Hematopoietic multipotent progenitor cell treated with erythropoietin and hydrocortisone succinate and interleukin-3 and kit ligand, for 4 days (in vitro differentiated cells): ENCODE measurements around the gene DDX49.

Source experiments
- DNase-seq: peaks from one replicate; pipeline ENCODE4 v3.0.0-alpha.2; 2015

The DDX49 gene, protein sequence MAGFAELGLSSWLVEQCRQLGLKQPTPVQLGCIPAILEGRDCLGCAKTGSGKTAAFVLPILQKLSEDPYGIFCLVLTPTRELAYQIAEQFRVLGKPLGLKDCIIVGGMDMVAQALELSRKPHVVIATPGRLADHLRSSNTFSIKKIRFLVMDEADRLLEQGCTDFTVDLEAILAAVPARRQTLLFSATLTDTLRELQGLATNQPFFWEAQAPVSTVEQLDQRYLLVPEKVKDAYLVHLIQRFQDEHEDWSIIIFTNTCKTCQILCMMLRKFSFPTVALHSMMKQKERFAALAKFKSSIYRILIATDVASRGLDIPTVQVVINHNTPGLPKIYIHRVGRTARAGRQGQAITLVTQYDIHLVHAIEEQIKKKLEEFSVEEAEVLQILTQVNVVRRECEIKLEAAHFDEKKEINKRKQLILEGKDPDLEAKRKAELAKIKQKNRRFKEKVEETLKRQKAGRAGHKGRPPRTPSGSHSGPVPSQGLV

DNA sequence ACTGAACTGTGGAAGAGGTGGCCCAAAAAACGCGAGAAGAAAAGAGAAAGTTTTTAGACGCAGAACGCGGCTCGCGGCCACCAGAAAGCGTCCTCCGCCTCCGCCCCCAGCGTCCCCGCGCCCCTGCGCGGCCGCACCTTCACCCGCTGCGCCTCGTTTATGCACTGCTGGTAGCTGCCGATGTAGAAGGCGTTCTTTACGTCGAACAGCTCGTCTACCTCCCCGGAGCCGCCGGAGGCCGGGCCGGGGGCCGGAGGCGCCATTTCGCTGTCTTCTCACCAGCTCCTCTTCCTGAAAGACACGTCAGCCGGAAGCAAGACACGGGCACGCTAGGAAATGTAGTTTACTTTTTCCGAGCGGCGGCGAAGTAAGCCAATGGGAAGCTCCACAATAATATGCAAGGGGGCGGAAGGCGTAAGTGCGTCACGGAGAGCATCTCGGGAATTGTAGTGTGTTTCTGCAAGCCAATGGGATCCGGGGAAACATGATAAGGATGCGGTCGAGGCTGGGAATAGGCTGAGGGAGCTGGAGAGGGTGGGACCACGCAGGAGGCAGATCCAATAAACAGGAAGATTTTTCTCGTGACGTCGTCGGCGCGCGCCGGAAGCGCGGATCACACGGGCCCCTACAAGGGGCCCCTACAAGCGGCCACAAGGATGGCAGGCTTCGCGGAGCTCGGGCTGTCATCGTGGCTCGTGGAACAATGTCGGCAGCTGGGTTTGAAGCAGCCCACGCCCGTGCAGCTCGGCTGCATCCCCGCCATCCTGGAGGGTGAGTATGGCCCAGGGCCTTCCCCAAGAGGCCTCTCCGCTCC, at the start of gene DDX49, which contains the start of gene COPE:
DDX49 (plus strand) TSS at position 630 of the 814 bp plus-strand sequence; CDS start at position 657, 27 bp downstream.
COPE (minus strand) TSS at position 302 of the 814 bp plus-strand sequence; CDS start at position 263, 39 bp downstream.
- DNase-seq = peak; percentile 100

- DNase-seq = no peak
These were observed 49.6 kb upstream of the DDX49 start for GRCh38 chr19:18869781-18870530.

DNA sequence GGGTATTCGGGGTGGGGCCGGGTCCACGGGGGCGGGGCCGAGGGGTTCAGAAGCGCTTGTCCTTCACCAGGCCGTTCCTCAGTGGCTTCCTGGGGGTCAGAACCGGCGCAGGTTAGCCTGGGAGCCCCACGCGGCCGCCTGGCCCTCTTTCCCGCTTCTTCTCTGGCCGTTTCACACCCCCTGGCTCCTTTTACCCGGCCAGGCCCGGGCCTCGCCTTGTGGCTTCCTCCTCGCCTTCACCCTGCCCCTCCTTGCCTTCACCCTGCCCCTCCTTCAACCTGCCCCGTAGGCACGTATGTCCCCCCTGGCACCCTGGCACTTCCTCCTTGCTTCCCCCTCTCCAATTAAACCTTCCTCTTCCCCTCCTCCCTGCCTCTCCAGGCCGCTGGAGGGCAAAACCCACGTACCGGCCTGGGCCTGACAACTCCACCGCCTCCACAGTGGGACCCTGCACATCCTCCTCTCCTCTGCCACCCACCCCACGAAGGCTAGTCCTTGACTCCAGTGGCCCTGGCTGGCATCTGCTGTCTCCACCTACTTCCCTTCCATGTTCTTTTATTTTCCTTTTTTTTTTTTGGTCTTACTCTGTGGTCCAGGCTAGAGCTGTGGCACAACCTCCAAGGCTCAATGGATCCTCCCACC, 48.9 kb upstream of the DDX49 start:
- DNase-seq = peak; percentile 45

- peak; percentile 40 for DNase-seq
These were observed 48.0 kb upstream of the DDX49 start for GRCh38 chr19:18871543-18871942.

DNA sequence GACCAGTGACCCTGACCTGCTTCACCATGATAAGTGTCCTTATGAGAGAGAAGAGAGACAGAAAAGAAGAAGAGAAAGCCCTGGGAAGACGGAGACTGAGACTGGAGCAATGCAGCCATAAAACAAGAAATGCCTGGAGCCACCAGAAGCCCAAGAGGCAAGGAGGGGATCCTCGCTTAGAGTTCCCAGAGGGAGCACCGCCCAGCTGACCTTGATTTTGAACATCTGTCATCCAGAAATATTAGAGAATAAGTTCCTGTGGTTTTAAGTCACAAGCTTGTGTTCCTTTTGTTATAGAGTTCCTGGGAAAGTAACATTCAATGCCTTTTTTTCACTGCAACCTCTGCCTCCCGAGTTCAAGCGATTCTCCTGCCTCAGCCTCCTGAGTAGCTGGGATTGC, 43.8 kb upstream of the DDX49 start:
- no peak for DNase-seq

DNA sequence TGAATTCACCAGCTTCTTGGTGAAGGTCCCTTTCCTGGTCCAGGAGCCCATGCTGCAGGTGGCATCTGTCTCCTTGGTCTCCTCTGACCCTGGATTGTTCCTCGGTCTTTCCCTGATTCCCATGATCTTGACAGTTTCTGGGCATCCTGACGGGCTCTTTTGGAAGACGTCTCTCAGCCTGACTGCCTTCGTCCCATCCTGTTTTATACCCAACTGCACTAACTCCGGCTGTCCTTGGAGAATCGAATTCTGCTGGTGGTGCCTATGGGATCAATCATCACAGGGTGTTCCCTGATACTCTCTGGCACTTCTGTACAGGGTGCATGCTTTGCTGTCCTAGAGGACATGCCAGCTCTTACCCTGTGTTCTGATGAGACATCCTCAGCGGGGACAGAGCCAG, 42.6 kb upstream of the DDX49 start:
- no peak for DNase-seq

DNA sequence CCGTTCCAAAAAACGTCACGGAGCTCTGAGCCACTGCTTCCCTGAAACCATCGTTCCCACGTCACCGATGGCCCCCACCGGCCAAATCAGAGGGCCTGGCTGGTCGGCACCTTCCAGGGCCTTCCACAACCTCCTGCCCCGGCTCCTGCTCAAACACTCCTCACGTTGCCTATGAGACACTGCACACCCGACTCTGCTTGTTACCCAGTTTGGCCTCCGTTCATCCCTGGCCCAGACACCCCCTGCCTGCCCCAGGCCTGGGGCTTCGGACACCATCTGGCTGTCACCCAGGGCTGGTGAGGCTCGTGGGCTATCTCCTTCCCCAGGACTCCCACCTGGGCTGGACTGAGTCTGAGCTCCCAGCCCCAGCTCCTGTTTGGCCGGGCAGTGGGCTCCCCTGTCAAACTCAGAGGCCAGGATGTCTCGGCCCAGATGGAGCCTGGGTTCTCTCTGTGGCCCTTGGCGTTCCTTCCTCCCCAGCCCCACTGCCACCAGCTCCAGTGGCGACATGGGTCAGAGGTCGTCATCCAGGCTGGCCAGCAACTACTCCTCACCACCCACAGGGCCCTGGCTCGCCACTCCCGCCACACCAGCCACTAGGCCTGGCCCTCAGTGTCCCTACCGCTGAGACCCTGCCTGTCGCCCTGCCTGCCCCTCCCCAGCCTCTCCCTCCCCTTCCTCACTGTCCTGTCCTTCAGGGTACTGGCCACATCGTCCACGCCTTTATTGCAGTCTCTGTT, 41.3 kb upstream of the DDX49 start:
- DNase-seq = no peak

DNA sequence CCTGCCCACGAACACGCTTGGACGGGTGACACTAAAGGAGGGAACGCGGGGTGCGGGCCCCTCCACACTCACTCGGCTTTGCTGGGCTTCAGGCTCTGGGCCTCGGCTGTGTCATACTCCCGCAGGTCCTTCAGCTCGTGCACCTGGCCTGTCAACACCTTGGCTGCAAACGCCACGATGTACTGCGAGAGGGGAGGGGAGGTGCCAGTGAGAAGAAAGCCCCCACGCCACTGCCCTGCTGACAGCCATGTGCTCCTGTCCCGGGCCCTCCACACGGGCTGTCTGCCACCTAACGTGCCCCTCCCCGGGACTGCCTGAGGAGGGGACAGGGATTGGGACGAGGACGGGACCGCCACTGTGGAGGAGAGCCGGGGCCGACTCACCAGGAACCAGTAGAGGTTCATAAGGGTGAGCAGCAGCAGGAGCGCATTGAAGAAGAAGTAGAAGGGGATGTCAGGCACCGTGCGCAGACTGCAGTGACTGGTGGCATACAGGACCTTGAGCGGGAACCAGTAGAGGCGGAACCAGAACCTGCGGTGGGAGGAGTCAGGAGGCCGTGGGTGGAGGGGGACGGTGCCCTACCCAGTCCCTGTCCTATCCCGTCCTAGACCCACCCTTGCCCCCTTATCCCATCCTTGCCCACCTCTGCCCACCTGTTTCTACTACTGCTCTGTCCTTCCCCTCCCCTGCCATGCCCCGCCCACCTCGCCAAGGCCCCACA, 40.5 kb upstream of the DDX49 start:
- DNase-seq = no peak

- peak; percentile 84 for DNase-seq
These were observed 39.7 kb upstream of the DDX49 start for GRCh38 chr19:18879579-18880373.

- DNase-seq = no peak
These were observed 38.0 kb upstream of the DDX49 start for GRCh38 chr19:18881491-18881890.

GRCh38 chr19:18883526-18884304, 35.8 kb upstream of the DDX49 start:
- DNase-seq = peak; percentile 59

GRCh38 chr19:18886972-18887371, 32.5 kb upstream of the DDX49 start:
- no peak for DNase-seq

GRCh38 chr19:18889949-18890745, 29.4 kb upstream of the DDX49 start:
- DNase-seq = no peak

GRCh38 chr19:18893587-18894253, 25.8 kb upstream of the DDX49 start:
- DNase-seq = no peak

DNA sequence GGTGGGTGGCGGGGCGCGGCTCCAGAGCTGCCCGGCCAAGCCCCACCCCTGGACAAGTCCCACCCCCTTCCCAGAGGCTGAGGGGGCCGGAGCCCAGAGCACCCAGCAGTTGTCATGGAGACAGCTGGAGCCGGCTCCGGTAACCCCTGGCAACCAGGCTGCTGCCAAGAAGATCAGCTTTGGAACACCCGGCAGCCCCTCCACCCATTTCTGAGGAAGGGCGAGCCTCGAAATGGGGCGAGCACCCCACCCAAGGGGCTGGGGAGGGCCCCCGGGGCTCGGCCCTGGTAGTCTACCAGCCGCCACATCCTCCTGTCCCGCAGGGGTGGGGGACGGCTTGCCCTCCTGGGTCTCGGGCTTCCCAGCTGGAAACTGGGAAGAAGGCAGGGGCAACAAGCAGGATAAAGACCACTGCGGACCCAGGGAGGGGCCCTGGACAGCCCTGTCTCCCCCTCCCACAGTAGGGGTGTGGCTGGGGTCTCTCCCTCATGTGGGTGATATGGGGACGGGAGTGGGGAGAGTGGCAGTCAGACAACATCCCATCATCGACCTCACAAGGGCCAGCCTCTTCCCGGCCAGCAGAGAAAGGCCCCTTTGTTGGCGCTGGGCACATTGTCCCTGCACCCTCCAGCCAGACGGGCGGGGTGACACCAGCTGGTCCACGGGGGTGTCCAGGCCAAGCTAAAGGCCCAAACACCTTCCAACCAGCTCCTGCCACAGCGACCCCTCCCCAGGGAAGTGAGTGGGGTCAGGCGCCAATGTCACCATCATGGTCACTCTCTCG, 25.1 kb upstream of the DDX49 start:
- peak; percentile 38 for DNase-seq

DNA sequence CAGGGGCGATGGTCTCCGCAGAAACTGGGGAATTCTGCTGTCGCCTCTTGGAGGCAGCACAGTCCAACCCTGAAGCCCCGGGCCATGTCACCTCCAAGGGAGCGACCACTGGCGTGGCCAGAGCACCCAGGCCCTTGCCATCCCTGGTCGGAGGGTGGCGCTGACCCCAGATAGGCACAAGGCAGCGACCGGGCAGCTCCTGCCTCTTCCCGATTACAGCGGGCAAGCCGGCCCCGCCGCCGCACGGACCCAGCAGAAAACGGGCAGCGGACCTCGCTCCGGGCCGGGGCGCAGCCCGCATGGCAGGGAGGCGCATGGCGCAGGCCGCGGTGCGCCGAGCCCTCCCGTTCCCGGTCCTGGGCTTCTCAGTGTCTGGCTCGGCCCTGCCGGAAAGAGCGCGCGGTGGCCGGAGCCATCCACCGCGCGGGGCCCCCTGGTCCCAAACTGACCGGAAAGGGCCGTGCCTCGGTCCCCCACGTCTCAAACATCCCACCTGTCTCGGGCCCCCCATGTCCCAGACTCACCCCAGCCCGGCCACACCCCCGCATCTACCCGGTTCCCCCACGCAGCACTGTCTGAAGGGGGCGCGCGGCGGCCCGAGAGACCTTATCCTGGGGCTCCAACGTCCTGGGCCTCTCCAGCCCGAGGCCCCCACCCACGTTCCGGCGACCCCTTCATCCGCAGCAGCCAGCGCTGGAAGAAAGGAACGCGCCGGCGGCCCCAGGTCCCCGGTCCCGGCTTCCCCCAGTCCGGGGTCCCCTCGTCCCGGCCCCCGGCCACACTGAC, 24.3 kb upstream of the DDX49 start:
- DNase-seq = peak; percentile 68
